ENCODE measurements around the gene HPX. TPM values are rescaled to one million over a fixed set of nuclear protein-coding genes. Genes with fewer than 3 reads are reported as not detected.

The HPX gene
- polyA plus RNA-seq, 1 experiment = 0.87 TPM

GRCh38 chr11:6411594-6412031 is 29.2 kb downstream of the HPX start:
- peaks cover 3% of the 10 kb centered on the region for H3K36me3 ChIP-seq (ENCODE audit: control insufficient read depth, insufficient read depth, low read length)
- DNase-seq (ENCODE audit: low read depth) = no peak
- TF ChIP-seq, protein P1, sequence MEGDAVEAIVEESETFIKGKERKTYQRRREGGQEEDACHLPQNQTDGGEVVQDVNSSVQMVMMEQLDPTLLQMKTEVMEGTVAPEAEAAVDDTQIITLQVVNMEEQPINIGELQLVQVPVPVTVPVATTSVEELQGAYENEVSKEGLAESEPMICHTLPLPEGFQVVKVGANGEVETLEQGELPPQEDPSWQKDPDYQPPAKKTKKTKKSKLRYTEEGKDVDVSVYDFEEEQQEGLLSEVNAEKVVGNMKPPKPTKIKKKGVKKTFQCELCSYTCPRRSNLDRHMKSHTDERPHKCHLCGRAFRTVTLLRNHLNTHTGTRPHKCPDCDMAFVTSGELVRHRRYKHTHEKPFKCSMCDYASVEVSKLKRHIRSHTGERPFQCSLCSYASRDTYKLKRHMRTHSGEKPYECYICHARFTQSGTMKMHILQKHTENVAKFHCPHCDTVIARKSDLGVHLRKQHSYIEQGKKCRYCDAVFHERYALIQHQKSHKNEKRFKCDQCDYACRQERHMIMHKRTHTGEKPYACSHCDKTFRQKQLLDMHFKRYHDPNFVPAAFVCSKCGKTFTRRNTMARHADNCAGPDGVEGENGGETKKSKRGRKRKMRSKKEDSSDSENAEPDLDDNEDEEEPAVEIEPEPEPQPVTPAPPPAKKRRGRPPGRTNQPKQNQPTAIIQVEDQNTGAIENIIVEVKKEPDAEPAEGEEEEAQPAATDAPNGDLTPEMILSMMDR (IDR thresholded peaks at IDR 0.05; ENCODE audit: insufficient read depth, low read depth, low read length) = no peak
- ChIA-PET CTCF (no interaction called here), POLR2A (no interaction called here)
- no peak overlapping the region for H3K4me3 ChIP-seq (ENCODE audit: low read depth, low read length)
- no peaks in the 10 kb centered on the region for H3K27me3 ChIP-seq (ENCODE audit: control insufficient read depth, insufficient read depth, low read length)

GRCh38 chr11:6410695-6411430 is 29.9 kb downstream of the HPX start:
- POLR2A ChIA-PET = no interaction called here
- no peak for DNase-seq (ENCODE audit: low read depth)
- H3K27me3 ChIP-seq (ENCODE audit: control insufficient read depth, insufficient read depth, low read length) = no peaks in the 10 kb centered on the region
- peaks cover 3% of the 10 kb centered on the region for H3K36me3 ChIP-seq (ENCODE audit: control insufficient read depth, insufficient read depth, low read length)
- CTCF ChIA-PET = interaction anchor here (1.3 kb wide), 2 partner anchors 32 kb away, joined by 3 to 4 read pairs; no protein-coding TSS in a partner anchor
- TF ChIP-seq, protein P1 (IDR thresholded peaks at IDR 0.05; ENCODE audit: insufficient read depth, low read depth, low read length) = no peak
- H3K4me3 ChIP-seq (ENCODE audit: low read depth, low read length) = no peak overlapping the region

GRCh38 chr11:6406370-6406769 is 34.4 kb downstream of the HPX start:
- CTCF ChIA-PET = interaction anchor here (1.0 to 2.2 kb wide), 2 partner anchors 35 to 37 kb away, joined by 4 to 5 read pairs; partner anchors contain the start of gene HPX
- POLR2A ChIA-PET = interaction anchor here (0.6 kb wide), 1 partner anchor 18 kb away, joined by 3 read pairs; no protein-coding TSS in a partner anchor
- no peak for DNase-seq (ENCODE audit: low read depth)
- Histone ChIP-seq H3K36me3 (ENCODE audit: control insufficient read depth, insufficient read depth, low read length) (peaks cover 3% of the 10 kb centered on the region), H3K27me3 (ENCODE audit: control insufficient read depth, insufficient read depth, low read length) (no peaks in the 10 kb centered on the region), H3K4me3 (ENCODE audit: low read depth, low read length) (no peak overlapping the region)
- TF ChIP-seq, protein P1 (IDR thresholded peaks at IDR 0.05; ENCODE audit: insufficient read depth, low read depth, low read length) = no peak

DNA sequence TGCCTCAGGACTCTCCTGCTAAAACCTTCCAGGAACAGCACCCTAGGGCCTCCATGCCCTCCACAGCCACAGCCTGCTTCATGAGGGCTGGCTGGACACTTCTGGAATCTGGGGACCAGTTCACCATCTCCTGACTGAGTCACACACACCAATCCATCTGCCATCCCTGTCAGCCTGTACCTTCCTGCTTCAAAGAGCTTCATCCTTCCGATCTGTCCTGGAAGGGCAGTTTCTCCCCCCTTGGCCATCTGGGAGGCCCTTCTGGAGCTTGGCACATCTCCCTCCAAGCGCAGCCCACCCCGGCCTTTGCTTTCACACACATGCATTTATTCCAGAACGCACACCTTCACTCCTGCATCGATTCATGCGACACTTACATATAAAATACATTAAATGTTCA is 34.9 kb downstream of the HPX start:
- no peak for DNase-seq (ENCODE audit: low read depth)
- H3K36me3 ChIP-seq (ENCODE audit: control insufficient read depth, insufficient read depth, low read length) = peaks cover 1% of the 10 kb centered on the region
- CTCF ChIA-PET = interaction anchor here (1.0 to 2.2 kb wide), 4 partner anchors 24 to 274 kb away, joined by 3 to 5 read pairs (median 4); partner anchors contain the start of gene HPX
- POLR2A ChIA-PET = interaction anchor here (0.6 kb wide), 1 partner anchor 17 kb away, joined by 3 read pairs; no protein-coding TSS in a partner anchor
- H3K4me3 ChIP-seq (ENCODE audit: low read depth, low read length) = no peak overlapping the region
- no peaks in the 10 kb centered on the region for H3K27me3 ChIP-seq (ENCODE audit: control insufficient read depth, insufficient read depth, low read length)
- TF ChIP-seq, protein P1 (IDR thresholded peaks at IDR 0.05; ENCODE audit: insufficient read depth, low read depth, low read length) = no peak

- ChIA-PET CTCF (interaction anchor here (1.0 to 2.2 kb wide), 4 partner anchors 24 to 274 kb away, joined by 3 to 5 read pairs (median 4); partner anchors contain the start of gene HPX), POLR2A (no interaction called here)
- Histone ChIP-seq H3K27me3 (ENCODE audit: control insufficient read depth, insufficient read depth, low read length) (no peaks in the 10 kb centered on the region), H3K4me3 (ENCODE audit: low read depth, low read length) (no peak overlapping the region), H3K36me3 (ENCODE audit: control insufficient read depth, insufficient read depth, low read length) (peaks cover 3% of the 10 kb centered on the region)
- TF ChIP-seq, protein P1 (IDR thresholded peaks at IDR 0.05; ENCODE audit: insufficient read depth, low read depth, low read length) = no peak
- no peak for DNase-seq (ENCODE audit: low read depth)
Measured at GRCh38 chr11:6405052-6405667, 35.6 kb downstream of the HPX start.
